ENCODE measurements around the gene WRAP73.

The WRAP73 gene

DNA sequence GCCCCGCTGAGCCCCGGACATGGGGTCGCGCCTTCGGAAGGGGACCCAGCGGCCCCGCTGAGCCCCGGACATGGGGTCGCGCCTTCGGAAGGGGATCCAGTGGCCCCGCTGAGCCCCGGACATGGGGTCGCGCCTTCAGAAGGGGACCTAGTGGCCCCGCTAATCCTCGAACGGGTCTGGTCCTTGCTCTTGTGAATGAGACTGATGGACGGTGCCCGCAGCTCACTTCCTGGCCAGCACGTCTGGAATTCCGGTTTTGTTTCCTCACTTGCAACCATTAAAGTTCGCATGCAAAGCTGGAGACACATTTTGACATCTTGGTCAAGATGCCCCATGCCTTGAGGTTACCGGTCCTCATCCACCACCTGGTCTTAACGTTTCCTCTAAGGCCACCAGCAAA is 5.6 kb downstream of the WRAP73 start:
- ATAC-seq = no peak

DNA sequence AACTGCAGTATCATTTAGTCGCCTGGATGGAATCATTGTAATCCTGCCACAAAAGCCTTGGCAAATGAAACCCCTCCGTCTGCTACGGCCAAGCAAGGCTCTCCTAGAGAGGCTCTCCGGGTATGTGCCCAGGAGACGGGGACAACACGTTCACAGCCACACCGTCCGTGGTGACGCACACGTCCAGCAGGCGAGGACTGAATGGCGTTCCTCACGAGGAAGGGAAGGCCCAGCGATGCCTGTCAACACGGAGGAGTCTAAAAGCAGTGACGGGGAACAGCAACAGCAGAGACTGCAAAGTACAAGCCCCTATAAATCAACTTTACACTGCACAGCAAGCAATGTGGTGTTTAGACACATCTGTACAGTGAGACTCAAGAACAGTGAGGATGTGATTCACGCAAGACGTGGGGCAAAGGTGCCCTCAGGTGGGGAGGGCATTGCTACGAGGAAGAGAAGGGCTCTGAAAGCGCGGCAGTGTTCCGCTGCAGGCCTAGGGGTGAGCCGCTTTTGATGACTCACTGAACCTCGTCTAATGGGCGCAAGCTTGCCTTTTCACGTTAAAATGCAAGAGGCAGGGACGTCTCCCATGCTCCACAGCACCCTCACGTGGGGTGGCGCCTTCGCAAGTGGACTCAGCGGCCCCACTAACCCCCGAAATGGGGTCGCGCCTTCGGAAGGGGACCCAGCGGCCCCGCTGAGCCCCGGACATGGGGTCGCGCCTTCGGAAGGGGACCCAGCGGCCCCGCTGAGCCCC is 6.8 kb downstream of the WRAP73 start:
- no peak for ATAC-seq

DNA sequence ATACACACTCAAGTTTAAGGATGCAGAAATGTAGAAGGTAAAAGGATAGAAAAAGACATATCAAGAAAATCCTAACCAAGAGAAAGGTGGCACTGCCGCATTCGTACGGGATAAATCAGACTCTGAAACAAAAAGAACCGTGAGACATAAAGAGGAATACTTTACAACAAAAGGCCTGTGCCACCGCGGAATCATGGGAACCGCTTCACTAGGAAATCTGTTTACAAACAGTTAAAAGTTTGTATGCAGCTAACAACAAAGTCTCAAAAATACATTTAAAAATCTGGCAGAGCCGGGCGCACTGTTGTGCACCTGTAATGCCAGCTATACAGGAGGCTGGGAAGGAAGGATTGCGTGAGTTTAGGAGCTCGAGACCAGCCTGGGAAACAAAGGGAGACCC is 8.1 kb downstream of the WRAP73 start:
- ATAC-seq = no peak

DNA sequence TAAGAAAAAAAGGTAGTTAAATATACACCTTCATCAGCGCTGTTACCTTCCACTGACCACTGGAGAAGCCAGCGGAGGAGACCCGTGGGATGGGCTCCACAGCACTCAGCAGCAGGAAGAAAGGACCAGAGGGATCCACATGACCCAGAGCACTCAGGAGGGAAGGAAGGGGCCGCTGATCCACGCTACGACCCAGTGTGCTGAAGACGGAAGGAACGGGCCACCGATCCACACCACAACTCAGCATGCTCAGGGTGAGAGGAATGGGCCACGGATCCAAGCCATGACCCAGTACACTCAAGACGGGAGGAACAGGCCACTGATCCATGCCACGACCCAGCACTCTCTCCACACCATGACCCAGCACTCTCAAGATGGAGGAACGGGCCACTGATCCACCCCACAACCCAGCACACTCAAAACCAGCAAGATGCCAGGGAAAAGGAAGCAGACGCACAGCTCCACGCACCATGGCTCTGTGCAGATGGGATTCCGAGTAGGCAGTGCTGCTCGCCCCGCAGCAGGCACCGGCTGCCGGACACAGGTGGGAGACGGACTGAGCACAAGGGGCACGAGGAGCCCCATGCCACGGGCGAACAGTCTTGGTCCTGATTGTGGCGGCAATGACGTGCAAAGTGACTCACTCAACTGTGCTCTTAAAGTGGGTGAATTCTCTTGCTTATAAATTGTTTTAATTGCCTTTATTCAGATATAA is 8.7 kb downstream of the WRAP73 start:
- ATAC-seq = no peak

GRCh38 chr1:3640121-3640837 is 9.6 kb downstream of the WRAP73 start:
- ATAC-seq = no peak

DNA sequence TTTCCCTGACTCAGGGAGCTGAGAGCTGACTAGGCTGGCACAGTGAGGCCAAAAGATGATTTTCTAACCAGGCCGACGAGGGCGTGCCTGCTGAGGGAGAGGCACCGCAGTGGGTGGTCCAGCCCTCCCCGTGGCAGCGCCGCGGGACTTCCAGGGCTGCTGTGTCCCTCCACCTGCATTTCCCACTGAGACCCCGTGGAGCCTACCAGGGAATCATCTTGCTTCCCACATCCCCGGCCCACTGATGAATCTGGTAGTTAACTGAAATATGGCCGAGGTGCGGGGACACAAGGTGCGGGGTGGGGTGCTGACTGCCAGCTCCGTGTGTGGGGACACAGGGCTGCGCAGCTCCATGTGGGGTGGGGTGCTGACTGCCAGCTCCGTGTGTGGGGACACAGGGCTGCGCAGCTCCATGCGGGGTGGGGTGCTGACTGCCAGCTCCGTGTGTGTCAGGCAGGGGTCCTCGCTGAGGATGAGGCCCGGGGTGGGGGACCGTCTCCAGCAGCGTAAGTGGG is 10.4 kb downstream of the WRAP73 start:
- ATAC-seq = no peak

- ATAC-seq = no peak
Measured at GRCh38 chr1:3638676-3639075, 11.2 kb downstream of the WRAP73 start.

DNA sequence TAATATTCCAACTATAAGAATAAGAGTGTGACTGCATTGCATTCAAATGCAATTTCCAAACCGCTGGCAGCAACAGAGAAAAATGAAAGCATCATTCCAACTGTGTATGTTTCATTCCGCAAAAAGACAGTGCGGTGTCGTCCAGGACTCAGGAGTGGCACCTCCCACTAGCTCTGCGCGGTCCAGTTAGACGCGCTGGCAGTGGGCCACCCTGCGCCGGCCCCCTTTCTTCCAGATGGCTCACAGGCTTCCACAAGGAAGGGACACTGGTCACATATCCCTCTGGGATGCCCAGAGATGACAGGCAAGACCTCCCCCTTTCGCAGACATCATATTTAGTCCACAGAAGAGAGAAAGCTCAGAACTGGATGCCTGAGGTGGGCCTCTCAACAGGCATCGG is 11.9 kb downstream of the WRAP73 start:
- ATAC-seq = no peak

- no peak for ATAC-seq
Measured at GRCh38 chr1:3636531-3636930, 13.4 kb downstream of the WRAP73 start.

DNA sequence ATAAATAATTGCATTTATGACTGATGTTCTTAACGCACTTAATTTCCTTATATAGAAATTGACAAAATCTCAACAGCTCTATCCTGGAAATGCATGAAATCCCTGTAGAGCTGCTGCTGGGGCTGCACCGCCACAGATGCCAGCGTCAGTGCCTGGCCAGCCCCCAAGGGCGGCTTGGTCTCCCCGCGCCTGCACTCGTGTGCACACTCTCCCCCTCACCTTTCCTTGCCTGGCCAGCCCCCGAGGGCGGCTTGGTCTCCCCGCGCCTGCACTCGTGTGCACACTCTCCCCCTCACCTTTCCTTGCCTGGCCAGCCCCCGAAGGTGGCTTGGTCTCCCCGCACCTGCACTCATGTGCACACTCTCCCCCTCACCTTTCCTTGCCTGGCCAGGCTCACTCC is 13.8 kb downstream of the WRAP73 start:
- ATAC-seq = no peak

- no peak for ATAC-seq
Measured at GRCh38 chr1:3634059-3634800, 15.7 kb downstream of the WRAP73 start.

DNA sequence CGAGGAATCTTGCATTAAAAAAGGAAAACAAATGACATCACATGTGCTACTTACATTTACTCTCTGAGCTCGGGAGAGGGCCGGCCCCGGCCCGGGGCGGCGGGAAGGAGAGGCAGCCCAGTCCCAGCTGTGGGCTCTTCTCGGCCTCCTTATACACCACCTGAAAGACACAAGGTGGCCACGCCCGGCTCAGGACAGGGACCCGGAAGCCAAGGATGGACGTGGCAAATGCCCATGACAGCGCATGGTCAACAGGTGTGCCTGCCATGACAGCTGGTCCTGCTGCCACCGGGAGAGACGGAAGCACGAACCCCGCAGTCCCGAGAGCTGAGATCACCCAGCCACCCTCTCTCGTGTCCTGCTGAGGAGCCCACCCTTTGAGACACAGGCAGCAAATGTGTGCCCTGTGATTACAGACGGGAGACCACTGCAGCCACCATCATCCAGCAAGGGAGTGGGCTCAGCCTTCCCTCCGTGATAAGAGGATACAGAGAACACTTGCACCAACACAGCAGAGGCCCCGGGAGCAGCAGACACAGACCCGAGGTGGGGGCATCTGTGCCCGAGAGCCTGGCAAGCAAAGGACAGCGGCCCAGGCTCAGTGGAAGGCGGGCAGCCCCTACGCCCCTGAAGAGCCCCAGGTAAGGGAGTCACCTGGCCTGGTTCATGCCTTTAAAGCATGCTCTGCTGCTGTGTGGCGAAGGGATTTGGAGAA is 16.4 kb downstream of the WRAP73 start:
- ATAC-seq = no peak

GRCh38 chr1:3632716-3633343 is 17.1 kb downstream of the WRAP73 start:
- ATAC-seq = no peak

DNA sequence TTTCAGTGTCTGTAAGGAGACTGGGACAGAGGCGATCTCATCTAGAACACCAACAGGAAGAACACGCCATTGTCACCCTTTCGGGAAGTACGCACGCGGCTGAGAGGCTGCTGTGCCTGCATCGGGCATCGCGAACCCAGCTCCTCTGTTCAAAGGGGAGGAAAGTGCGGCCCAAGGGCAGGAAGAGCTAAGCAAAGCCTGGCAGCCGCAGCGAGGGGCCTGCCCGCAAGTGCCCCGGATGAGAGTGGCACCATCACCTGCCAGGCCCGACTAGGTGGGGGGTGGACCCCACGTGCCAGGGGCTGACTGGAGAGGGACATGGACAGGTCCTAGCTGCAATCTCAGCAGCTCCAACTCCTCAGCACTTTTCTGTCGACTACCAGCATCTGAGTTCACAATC is 17.6 kb downstream of the WRAP73 start:
- ATAC-seq = no peak

GRCh38 chr1:3631320-3632260 is 18.3 kb downstream of the WRAP73 start:
- no peak for ATAC-seq

DNA sequence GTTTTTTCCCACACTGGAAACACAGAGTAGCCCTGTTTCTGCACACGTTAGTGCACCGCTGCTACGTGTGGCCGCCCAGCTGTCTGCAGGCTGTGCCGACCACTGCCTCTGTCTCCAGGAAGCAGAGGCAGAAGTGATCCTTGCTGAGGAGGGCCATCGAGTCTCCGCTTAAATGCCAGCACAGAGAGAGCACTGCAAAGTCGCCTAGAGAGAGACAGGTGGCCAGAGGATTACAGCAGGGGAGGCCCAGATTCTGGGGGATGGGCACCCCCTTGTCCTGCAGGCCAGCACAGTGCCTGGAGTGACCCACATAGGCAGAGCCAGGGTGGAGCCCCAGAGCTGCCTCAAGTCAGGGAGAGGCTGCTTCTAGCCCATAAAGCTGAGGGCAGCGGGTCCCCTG is 19.0 kb downstream of the WRAP73 start:
- ATAC-seq = no peak

GRCh38 chr1:3630161-3630611 is 19.7 kb downstream of the WRAP73 start:
- no peak for ATAC-seq

- no peak for ATAC-seq
Measured at GRCh38 chr1:3629561-3630160, 20.2 kb downstream of the WRAP73 start.

GRCh38 chr1:3628445-3628844 is 21.5 kb downstream of the WRAP73 start:
- ATAC-seq = no peak

Data from activated CD4-positive, CD25-positive, alpha-beta regulatory T cell treated with anti-CD3 and anti-CD28 coated beads, Interleukin-2, amount 50 U/mL, for 24 hours (primary cell).